ENCODE data around the gene KYAT1. TPM values are rescaled to one million over a fixed set of nuclear protein-coding genes. Genes with fewer than 3 reads are reported as not detected.
"Not testable (repeated sequence)": the region's sequence is repeated elsewhere in the genome, so short reads cannot be mapped to it uniquely, and the experiment has no call there.

Gene KYAT1
- total and polyA plus RNA-seq, 11 donors = 9.5 to 16.7 (median 12.6) TPM

DNA sequence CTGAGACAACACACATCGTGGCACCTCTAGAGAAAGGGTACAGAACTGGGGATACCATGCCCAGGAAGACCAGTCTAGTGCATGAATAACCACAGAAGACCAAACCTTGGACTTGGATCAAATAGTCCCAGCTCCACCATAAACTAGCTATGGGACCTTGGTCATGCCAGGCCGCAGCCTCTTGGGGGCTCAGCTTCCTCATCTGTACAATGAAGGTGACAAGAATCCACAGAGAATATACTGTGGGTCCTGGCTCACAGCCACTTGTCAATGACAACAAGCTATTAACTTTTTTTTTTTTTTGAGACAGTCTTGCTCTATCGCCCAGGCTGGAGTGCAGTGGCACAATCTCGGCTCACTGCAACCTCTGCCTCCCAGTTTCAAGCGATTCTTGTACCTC lies 3.9 kb downstream of the KYAT1 start:
- Histone ChIP-seq H3K36me3 (no peaks in the 10 kb centered on the region), H3K4me3 (no peak overlapping the region), H3K4me1 (peaks cover 0 to 53% (median 12%) of the 10 kb centered on the region in 12 donors), H3K27me3 (no peaks in the 10 kb centered on the region), H3K9me3 (no peaks in the 10 kb centered on the region), H3K27ac (peak overlapping the region in 6 of 12 donors; percentile 7 to 58 (median 38))
- ATAC-seq (no peak), DNase-seq (no peak)
- intact Hi-C loops (cut with DNase I) = loop anchor here in 1 of 10 donors (5.0 kb wide), 1 partner anchor 49 kb away; no protein-coding TSS in a partner anchor
- TF ChIP-seq POLR2A (IDR thresholded peaks at IDR 0.05) = no peak
- TF ChIP-seq, protein P1, sequence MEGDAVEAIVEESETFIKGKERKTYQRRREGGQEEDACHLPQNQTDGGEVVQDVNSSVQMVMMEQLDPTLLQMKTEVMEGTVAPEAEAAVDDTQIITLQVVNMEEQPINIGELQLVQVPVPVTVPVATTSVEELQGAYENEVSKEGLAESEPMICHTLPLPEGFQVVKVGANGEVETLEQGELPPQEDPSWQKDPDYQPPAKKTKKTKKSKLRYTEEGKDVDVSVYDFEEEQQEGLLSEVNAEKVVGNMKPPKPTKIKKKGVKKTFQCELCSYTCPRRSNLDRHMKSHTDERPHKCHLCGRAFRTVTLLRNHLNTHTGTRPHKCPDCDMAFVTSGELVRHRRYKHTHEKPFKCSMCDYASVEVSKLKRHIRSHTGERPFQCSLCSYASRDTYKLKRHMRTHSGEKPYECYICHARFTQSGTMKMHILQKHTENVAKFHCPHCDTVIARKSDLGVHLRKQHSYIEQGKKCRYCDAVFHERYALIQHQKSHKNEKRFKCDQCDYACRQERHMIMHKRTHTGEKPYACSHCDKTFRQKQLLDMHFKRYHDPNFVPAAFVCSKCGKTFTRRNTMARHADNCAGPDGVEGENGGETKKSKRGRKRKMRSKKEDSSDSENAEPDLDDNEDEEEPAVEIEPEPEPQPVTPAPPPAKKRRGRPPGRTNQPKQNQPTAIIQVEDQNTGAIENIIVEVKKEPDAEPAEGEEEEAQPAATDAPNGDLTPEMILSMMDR (IDR thresholded peaks at IDR 0.05) = no peak
- WGBS, 4 donors = 80 to 84% (median 82%) methylated on average over 5 of the region's 5 CpGs

DNA sequence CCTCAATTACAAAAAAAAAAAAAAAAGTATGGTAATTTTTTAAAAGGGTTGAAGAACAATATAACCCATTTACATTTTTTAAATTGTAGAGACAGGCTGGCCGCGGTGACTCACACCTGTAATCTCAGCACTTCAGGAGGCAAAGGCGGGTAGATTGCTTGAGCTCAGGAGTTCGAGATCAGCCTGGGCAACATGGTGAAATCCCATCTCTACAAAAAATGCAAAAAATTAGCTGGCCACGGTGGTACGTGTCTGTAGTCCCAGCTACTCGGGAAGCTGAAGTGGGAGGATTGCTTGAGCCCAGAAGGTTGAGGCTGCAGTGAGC lies 10.8 kb downstream of the KYAT1 start:
- H3K4me3 ChIP-seq; H3K36me3 ChIP-seq; H3K9me3 ChIP-seq; ATAC-seq; H3K27me3 ChIP-seq; DNase-seq; H3K27ac ChIP-seq; intact Hi-C loops (cut with DNase I): not testable (repeated sequence)
- H3K4me1 ChIP-seq = peaks cover 0 to 11% (median 0%) of the 10 kb centered on the region in 12 donors
- 91 to 93% (median 93%) methylated on average over 7 of the region's 7 CpGs for WGBS, 4 donors

DNA sequence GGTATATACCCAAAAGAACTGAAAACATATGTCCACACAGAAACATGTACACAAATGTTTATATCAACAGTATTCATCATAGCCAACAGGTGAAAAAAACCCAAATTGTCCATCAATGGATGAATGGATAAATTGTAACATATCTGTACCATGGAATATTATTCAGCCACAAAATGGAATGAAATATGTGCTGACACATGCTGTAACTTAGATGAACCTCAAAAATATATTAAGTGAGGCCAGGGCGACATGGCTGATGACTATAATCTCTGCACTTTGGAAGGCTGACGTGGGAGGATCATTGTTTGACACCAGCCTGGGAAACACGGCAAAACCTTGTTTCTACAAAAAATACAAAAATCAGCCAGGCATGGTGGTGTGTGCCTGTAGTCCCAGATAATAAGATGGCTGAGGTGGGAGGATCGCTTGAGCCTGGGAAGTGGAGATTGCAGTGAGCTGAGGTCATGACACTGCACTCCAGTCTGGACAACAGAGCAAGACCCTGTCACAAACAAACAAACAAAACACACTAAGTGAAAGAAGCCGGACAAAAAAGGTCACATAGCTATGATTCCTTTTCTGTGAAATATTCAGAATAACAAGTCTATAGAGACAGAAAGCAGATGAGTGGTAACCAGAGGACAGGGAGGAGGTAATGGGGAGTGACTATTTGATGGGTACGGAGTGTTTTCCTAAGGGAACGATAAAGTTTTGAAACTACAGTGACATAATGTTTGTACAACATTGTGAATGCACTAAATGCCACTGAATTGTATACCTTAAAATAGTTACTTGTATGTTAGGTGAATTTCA lies 11.4 kb downstream of the KYAT1 start:
- no peak for DNase-seq
- Histone ChIP-seq H3K27me3 (no peaks in the 10 kb centered on the region), H3K4me3 (no peak overlapping the region), H3K9me3 (no peaks in the 10 kb centered on the region), H3K4me1 (peaks cover 0 to 6% (median 0%) of the 10 kb centered on the region in 12 donors), H3K36me3 (peaks cover 0 to 7% (median 0%) of the 10 kb centered on the region in 9 donors), H3K27ac (no peak overlapping the region)
- ATAC-seq = no peak
- 87 to 91% (median 89%) methylated on average over 7 of the region's 7 CpGs for WGBS, 4 donors
- intact Hi-C loops (cut with DNase I) = no loop called here
- TF ChIP-seq, protein P1 (IDR thresholded peaks at IDR 0.05) = no peak
- TF ChIP-seq POLR2A (IDR thresholded peaks at IDR 0.05) = no peak

DNA sequence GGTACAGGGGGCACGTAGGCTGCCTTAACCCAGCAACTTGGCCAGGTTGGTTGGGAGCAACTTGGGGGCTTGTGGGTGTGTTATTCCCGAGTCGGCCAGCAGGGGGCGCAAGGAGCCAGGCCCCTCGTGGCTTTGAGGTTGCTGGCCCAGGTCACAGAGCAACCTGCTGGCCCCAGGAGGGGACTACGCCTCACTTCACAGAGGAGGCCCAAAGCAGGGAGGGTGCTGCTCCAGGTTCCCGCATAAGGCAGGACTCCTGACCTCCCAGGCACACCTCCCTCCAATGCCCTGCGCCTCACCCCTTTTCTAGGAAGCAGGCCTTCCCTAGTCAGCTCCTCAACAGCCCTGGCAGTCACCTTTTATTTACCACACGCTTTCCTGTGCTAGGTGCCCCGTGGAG lies 18.1 kb downstream of the KYAT1 start:
- WGBS, 4 donors = 23 to 35% (median 25%) methylated on average over 6 to 10 of the region's 10 CpGs
- Histone ChIP-seq H3K9me3 (no peaks in the 10 kb centered on the region), H3K36me3 (no peaks in the 10 kb centered on the region), H3K4me3 (no peak overlapping the region), H3K27me3 (no peaks in the 10 kb centered on the region), H3K27ac (peak overlapping the region in 1 of 12 donors; percentile 37), H3K4me1 (peaks cover 0 to 19% (median 3%) of the 10 kb centered on the region in 12 donors)
- ATAC-seq (peak; percentile 80 to 91 (median 86)), DNase-seq (peak; percentile 61 to 88 (median 75))
- TF ChIP-seq, protein P1 (IDR thresholded peaks at IDR 0.05) = peak; percentile 73 to 99 (median 96)
- no peak for TF ChIP-seq POLR2A (IDR thresholded peaks at IDR 0.05)
- intact Hi-C loops (cut with DNase I) = loop anchor here (1.0 to 5.0 kb wide), 4 partner anchors 18 to 164 kb away; partner anchors contain the start of genes KYAT1 (in 1 of the 10) and SH3GLB2 (in 1 of the 10)
